GM12864 (cell line): Measurements from ENCODE around the gene JARID2.

Experiments used
- DNase-seq: peaks from one replicate; pipeline ENCODE4 v3.0.0-alpha.2; 2011; ENCODE audit warnings: low read depth
- H3K4me3 ChIP-seq: 2 replicates; pipeline ENCODE4 v1.5.1; 2011; ENCODE audit warnings: mild to moderate bottlenecking, low read depth, low read length, control low read depth
- CTCF ChIP-seq: IDR thresholded peaks from 2 replicates; pipeline ENCODE4 v1.5.1; 2011; ENCODE audit warnings: low read depth, mild to moderate bottlenecking, moderate library complexity, low read length, control low read depth, inconsistent platforms; ENCODE audit errors: missing control alignments

JARID2 gene

GRCh38 chr6:15265787-15266186 is 19.9 kb downstream of the JARID2 start:
- H3K4me3 ChIP-seq, result no peak overlapping the region
- DNase-seq, result no peak
- TF ChIP-seq CTCF, result no peak

GRCh38 chr6:15266423-15266996 is 20.6 kb downstream of the JARID2 start:
- no peak for TF ChIP-seq CTCF
- H3K4me3 ChIP-seq, result no peak overlapping the region
- DNase-seq, result no peak

- no peak for DNase-seq
- TF ChIP-seq CTCF, result no peak
- H3K4me3 ChIP-seq, result no peak overlapping the region
These were observed 21.4 kb downstream of the JARID2 start for GRCh38 chr6:15267221-15267620.

- TF ChIP-seq CTCF, result no peak
- DNase-seq, result no peak
- H3K4me3 ChIP-seq, result no peak overlapping the region
These were observed 22.5 kb downstream of the JARID2 start for GRCh38 chr6:15268137-15268908.

GRCh38 chr6:15269011-15269410 is 23.1 kb downstream of the JARID2 start:
- TF ChIP-seq CTCF, result no peak
- no peak for DNase-seq
- H3K4me3 ChIP-seq, result no peak overlapping the region

- no peak overlapping the region for H3K4me3 ChIP-seq
- no peak for TF ChIP-seq CTCF
- DNase-seq, result no peak
These were observed 23.8 kb downstream of the JARID2 start for GRCh38 chr6:15269619-15270018.

GRCh38 chr6:15270402-15270801 is 24.5 kb downstream of the JARID2 start:
- no peak overlapping the region for H3K4me3 ChIP-seq
- TF ChIP-seq CTCF, result no peak
- no peak for DNase-seq
